Measurements from ENCODE around the gene EXD3. TPM values are rescaled to one million over a fixed set of nuclear protein-coding genes. Genes with fewer than 3 reads are reported as not detected.

The EXD3 gene
- total RNA-seq, 3 donors from 2014 or later: 39.4 to 56.7 (median 40.1) TPM

DNA sequence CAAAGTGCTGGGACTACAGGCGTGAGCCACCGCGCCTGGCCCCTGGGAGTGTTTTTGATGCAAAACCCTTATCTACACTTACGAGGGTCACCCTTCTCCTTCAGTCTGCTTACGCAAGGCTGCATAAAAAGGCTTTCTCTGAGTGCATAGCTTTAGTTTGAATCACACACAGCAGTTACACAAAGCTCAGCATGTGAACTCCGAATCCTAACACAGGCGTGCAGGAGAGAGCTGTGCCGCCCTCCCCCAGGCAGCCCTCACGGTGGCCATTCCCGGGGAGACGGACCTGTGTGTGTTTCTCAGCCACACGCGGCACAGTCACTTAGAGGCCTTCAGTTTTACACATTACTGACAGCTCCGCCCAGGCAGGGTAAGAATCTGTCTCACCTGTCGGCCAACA is 26.7 kb downstream of the EXD3 start:
- H3K4me1 ChIP-seq (ENCODE audit: low read depth): peaks cover 19% of the 10 kb centered on the region
- H3K36me3 ChIP-seq (ENCODE audit: low read depth): no peaks in the 10 kb centered on the region
- TF ChIP-seq, protein P1, sequence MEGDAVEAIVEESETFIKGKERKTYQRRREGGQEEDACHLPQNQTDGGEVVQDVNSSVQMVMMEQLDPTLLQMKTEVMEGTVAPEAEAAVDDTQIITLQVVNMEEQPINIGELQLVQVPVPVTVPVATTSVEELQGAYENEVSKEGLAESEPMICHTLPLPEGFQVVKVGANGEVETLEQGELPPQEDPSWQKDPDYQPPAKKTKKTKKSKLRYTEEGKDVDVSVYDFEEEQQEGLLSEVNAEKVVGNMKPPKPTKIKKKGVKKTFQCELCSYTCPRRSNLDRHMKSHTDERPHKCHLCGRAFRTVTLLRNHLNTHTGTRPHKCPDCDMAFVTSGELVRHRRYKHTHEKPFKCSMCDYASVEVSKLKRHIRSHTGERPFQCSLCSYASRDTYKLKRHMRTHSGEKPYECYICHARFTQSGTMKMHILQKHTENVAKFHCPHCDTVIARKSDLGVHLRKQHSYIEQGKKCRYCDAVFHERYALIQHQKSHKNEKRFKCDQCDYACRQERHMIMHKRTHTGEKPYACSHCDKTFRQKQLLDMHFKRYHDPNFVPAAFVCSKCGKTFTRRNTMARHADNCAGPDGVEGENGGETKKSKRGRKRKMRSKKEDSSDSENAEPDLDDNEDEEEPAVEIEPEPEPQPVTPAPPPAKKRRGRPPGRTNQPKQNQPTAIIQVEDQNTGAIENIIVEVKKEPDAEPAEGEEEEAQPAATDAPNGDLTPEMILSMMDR (IDR thresholded peaks at IDR 0.05): no peak
- H3K4me3 ChIP-seq: no peak overlapping the region
- no peaks in the 10 kb centered on the region for H3K9me3 ChIP-seq
- intact Hi-C loops (cut with DNase I, micrococcal nuclease): no loop called here
- no peak for ATAC-seq
- DNase-seq: no peak

DNA sequence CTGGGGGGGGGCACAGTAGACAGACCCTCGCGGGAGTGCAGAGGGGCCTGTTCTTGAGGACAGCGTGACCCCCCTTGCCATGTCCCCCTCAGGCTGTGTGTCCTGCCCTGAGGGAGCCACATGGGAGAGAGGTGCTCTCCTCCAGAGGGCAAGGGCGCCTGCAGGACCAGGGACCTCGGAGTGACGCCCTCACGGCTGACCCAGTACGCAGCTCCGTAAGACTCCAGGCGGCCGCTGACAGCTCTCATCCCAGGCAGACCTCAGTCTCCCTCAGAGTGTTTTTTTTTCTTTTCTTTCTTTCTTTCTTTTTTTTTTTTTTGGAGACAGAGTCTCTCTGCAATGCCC is 27.3 kb downstream of the EXD3 start:
- TF ChIP-seq, protein P1 (IDR thresholded peaks at IDR 0.05): no peak
- ATAC-seq (no peak), DNase-seq (no peak)
- intact Hi-C loops (cut with DNase I, micrococcal nuclease): no loop called here
- no peak overlapping the region for H3K4me3 ChIP-seq
- H3K36me3 ChIP-seq (ENCODE audit: low read depth): no peaks in the 10 kb centered on the region
- H3K4me1 ChIP-seq (ENCODE audit: low read depth): peaks cover 25% of the 10 kb centered on the region
- no peaks in the 10 kb centered on the region for H3K9me3 ChIP-seq

DNA sequence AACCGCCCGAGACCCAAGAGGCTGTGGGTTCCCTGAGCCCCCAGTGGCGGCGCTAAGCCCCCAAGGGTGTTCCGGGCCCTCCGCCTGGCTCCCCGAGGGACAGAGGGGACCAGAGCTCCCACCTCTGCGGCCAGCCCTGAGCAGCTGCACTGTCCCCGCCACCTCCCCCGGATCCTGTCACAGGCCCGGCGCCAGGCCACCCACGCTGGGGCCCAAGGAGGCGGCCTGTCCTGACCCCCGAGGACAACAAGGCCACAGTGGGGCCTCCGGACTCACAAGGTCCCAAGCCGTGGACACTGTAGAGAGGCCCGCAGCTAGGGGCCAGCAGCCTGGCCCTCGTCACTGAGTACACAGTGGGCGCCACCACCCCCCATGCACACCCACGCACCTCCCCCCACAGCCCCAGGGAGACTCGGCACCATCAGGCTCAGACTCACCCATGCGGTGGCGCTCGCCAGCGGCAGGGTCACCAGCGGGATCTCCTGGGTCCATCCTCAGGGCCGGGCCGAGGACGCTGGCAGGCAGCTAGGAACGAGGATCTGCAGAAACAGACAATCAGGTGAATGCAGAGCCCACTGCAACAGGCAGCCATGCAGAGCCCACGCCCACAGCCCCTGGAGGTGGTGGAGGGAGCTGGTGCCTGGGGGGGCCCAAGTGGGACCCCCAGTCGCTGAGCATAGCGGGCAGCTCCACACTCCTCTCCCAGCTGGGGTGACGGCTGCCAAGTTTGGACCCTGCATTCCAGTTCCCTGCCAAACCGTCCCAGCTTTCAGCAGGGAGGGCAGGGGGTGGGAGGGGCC is 27.9 kb downstream of the EXD3 start:
- DNase-seq (no peak), ATAC-seq (no peak)
- Histone ChIP-seq H3K4me1 (ENCODE audit: low read depth) (peaks cover 25% of the 10 kb centered on the region), H3K4me3 (no peak overlapping the region), H3K9me3 (no peaks in the 10 kb centered on the region), H3K36me3 (ENCODE audit: low read depth) (no peaks in the 10 kb centered on the region)
- TF ChIP-seq, protein P1 (IDR thresholded peaks at IDR 0.05): no peak
- intact Hi-C loops (cut with DNase I, micrococcal nuclease): no loop called here

DNA sequence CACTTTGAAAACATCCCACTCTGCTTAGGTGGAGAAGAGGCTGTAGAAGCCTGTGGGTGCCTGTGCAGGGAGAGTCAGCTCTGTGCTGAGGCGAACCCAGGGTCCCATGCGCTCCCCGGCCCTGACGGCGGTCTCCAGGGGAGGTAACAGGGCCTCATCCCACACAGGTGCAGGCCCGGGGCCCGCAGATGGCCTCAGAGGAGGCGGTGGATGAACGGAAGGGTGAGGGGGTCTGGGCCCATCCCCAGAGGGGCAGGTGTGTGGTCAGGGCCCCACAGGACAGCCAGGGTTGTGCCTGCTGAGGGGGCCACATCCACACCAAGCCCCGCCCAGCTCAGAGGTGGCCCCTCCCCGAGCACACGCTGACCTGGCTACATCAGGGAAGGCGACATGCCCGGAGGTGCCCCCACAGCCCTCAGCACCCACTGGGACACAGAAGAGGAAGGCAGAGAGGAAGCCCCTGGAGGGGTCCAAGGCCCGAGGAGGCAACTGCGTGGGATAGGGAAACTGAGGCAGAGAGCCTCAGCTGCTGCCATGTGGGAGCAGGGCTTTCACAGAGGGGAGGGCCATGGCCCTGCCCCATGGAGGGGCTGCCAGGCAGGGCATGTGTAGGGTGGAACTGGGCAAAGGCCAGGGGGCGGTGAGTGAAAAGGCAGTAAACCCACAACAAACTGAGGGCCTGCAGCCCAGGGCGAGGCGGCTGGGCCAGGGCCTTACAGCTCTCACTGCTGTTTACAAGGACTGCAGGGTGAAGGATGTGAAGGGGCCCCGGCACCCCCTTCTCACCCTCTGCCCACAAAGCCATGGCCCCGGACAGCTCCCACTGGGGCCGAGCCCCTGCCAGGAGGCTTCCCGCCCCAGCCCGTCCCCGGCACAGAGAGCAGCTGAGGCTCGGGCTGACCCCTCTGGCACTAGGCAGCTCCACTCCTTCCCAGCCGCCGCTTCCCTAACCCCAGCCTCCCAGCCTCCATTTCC is 29.5 kb downstream of the EXD3 start:
- DNase-seq: no peak

DNA sequence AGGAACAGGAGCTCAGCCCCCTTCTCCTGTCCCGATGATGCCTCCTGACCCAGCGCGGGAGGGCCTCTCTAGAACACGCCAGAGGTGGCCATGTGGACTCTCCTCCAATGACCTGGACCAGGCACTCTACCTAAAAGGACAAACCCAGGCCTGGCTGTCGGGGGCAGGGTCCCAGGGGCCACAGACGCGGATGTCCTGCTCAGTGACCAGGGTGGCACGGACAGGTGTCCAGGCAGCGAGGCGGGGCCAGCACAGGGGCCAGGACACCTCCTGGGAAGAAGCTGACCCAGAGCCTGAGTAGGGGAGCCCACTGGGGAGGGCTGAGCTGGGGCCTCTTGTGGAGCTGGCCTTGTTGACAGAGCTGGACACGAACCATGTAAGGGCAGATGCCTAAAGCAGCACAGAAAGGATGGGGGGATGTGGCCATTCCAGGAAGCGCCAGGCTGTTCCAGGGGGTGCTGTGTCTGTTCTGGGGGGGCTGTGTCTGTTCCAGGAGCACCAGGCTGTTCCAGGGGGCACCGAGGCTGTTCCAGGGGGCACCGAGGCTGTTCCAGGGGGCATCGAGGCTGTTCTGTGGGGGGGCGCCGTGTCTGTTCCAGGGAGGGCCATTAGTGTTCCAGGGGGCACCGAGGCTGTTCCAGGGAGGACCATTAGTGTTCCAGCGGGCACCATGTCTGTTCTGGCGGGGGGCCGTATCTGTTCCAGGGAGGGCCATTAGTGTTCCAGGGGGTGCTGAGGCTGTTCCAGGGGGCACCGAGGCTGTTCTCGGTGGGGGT is 30.5 kb downstream of the EXD3 start:
- no peak overlapping the region for H3K4me3 ChIP-seq
- intact Hi-C loops (cut with DNase I, micrococcal nuclease): no loop called here
- ATAC-seq: no peak
- H3K4me1 ChIP-seq (ENCODE audit: low read depth): peaks cover 16% of the 10 kb centered on the region
- no peaks in the 10 kb centered on the region for H3K9me3 ChIP-seq
- TF ChIP-seq, protein P1 (IDR thresholded peaks at IDR 0.05): no peak
- no peaks in the 10 kb centered on the region for H3K36me3 ChIP-seq (ENCODE audit: low read depth)
- DNase-seq: no peak

More for the DNA sequence above, 29.5 kb downstream of the EXD3 start:
- TF ChIP-seq, protein P1 (IDR thresholded peaks at IDR 0.05): no peak
- no peaks in the 10 kb centered on the region for H3K36me3 ChIP-seq (ENCODE audit: low read depth)
- no peak for ATAC-seq
- H3K4me1 ChIP-seq (ENCODE audit: low read depth): peaks cover 16% of the 10 kb centered on the region
- no peaks in the 10 kb centered on the region for H3K9me3 ChIP-seq
- H3K4me3 ChIP-seq: no peak overlapping the region
- intact Hi-C loops (cut with DNase I, micrococcal nuclease): no loop called here

Data from mucosa of descending colon (tissue), 3 donors.